Activated CD4-positive, CD25-positive, alpha-beta regulatory T cell treated with anti-CD3 and anti-CD28 coated beads, Interleukin-2, amount 50 U/mL, for 24 hours (primary cell): ENCODE data around the gene FRY.

Experiments
- ATAC-seq, 2 donors: fragments of 150-1000 bp; cut with Tn5 transposase; one replicate each; pipeline ENCODE4 v1.10.0; 2021; ENCODE audit warnings: mild to moderate bottlenecking in 1 of 2, moderate library complexity in 1 of 2

Gene FRY

DNA sequence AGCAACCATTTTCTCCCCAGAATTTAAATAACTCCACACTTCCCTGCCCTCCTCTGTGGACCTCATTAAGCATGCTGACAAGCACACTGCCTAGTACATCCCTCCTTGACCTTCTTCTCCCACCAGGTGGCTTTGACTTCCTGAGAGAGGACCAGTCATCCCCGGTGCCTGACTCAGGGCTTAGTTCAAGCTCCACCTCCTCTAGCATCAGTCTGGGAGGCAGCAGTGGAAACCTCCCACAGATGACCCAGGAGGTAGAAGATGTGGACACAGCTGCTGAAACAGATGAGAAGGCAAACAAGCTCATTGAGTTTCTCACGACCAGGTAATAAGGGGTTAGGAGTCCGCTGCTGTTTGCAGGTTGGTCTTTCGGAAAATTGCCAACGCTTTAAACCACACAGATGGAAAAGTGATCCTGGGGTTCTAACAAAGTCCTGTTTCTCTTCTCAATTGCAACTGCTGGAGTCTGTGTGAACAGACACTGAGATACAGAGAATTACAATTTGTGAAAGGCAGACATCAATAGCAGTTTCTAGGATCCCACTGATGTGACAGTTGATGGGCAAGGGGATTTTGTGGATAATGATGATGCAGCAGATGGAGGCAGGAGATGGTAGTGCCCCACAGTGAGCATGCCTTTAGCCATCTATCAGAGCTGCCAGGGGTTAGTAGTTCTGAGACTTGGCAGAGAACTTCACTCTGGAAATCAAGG is 196.9 kb downstream of the FRY start:
- no peak for ATAC-seq

DNA sequence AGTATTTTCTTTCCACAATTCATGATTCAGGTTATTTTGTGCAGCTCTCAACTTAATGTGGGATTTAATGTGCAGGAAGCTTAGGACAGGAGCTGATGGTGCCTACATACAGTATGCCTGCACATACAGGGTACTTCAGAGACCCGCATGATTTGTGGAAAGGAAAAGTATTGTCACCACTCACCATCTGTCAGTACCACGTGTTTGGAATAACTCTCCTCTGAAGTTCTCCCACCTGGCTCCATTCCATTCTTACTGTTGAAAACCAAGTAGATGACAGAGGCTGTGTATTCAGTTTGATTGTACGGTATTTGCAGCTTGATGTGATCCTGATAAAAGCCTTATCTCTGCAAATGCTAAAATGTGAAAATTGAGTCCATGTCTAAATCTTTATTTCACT is 197.9 kb downstream of the FRY start:
- no peak for ATAC-seq

DNA sequence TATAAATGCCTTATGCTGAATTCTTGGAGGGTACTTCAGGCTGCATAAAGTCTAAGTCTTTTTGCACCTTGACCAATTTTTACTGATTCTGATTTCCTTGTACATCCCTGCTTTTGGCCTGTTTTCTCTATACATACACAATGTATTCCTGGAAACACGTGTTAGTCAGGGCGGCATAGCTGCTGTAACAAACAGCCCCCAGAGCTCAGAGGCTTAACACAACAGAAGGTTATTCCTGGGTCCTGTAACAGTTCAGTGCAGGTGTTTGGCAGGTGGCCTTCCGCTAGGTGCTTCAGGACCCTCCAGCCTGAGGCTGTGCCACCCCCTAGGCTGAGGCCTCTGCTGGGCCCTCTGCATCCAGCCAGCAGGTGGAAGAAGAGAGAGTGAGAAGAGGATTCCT is 200.7 kb downstream of the FRY start:
- ATAC-seq: no peak

DNA sequence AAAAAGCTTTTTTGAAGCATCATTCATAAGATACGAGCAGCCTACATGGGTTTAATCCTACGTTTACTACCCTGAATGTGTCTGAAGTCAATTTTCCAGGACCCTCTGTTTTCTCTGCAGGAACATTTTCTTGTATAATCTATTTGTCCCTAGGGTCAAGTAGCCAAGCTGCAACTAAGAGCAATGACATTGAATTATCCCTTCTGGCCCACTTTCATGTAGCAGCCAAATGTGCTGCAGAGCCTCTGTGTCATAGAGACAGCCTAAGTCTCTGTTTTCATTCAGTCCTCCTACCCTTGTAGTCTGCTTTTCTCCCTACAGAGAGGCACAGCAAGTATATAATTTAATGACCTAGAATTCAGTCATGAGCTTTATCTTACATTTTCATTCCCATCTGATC is 201.5 kb downstream of the FRY start:
- ATAC-seq: no peak

DNA sequence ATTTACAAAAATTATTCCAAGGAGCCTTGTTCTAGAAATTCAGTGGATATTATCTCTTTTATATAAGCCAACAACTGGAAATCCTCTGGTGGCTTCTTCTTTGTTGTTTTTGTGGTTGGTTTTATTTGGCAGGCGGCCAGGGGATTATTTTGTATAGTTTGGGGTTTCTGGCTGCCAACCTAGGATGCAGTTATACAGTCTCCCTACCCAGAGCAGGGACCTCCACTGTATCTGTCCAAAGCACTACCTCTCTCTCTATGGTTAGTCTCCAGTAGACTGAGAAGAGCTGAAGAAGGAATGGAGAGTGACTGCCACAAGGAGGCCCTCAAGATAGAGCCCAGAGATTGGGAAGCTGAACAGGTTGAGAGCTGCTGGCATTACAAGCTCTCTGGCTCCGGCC is 203.3 kb downstream of the FRY start:
- ATAC-seq: no peak

DNA sequence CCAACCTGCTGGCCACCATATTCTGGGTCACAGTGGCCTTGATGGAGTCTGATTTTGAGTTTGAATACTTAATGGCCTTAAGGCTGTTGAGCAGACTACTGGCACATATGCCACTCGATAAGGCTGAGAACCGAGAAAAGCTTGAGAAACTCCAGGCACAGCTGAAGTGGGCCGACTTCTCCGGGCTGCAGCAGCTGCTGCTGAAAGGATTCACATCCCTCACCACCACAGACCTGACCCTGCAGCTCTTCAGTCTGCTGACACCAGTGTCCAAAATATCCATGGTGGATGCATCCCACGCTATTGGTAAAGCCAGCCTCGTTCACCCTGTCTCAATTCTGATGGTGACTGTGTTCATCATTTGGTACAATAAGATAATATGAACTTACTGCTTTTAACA is 206.1 kb downstream of the FRY start:
- no peak for ATAC-seq

DNA sequence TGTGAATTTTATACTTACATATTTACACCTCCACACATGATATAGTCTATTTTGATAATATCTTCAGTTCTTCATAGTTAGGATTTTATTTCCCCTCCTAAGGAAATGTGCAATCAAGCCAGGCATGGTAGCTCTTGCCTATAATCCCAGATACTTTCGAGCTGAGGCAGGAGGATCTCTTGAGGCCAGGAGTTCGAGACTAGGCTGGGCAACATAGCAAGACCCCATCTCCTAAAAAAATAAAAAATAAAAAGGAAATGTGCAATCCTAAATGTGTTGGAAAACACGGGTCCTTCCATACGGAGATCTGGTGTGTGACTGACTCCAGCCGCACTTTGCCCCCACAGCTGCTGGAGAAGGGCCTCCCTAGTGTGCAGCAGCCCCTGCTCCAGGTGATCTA is 212.1 kb downstream of the FRY start:
- no peak for ATAC-seq

DNA sequence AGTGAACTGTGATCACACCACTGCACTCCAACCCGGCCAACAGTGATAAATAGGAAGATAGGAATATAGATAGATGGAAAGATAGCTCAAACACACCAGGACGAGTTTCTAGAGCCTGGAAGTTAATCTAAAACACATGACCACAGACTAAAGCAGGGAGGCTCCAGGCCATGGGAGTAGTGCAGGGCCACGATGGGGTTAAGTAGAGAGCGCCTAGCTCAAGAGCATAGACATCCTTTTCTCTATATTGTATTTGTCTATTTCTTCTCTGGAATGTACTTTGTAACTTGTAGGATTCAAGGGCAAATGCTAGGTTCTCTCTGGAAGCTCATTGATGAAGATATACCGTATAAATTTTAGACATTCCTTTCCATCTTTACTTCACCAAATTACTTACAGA is 214.0 kb downstream of the FRY start:
- no peak for ATAC-seq

DNA sequence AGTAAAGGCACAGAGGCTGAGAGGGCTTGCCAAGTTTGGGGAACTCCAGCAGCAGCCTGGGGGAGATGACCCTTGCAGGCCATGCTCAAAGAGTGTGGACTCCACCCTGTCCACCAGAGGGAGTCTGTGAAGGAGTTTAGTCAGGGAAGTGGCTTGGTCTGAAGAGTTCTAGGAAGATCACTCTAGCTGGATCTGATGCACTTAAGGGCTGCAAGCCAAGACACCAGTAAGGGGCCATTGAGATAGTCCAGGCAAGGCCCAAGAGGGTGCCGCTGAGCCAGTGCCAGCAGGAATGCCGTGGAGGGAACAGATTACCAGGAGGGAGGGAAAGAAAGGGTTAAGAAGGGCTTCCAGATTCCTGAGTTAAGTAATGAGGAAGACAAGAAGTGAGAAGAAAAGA is 214.9 kb downstream of the FRY start:
- ATAC-seq: peak; percentile 58 to 67

DNA sequence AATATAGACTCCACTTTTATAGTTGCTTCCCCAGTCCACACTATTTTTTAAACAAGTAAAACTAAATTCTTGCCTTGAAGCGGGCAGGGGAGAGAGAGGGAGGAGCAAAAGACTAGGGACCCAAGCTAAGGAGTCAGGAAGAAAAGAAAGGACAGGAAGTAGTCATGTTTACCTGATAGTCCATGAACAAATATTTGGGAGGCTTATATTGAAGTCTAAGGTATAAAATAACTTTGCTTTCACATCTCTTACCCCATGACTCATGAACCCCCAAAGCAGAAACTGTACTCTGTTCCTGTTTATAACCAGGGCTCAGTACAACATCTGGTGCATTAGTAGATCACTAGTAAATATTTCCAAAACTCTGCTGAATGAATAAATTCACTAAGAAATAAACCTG is 216.3 kb downstream of the FRY start:
- no peak for ATAC-seq

DNA sequence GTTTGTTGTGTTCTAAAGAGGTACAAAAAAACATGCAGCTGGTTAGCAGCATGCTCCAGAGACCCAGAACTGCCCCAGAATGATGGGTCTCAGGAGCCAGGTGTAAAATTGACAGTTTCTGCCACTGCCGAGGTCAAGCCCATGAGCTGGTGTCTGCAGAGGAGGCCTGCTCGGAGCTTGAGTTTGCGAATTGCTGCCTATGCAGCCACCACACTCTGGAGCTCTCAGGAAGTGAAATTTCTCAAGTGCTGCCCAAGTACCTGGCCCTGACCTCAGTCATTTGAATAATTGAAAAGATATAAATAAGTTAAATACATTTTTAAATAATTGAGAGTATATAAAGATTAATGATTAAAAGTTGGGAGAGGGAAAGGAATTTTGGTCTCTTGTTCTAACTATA is 217.2 kb downstream of the FRY start:
- ATAC-seq: no peak

DNA sequence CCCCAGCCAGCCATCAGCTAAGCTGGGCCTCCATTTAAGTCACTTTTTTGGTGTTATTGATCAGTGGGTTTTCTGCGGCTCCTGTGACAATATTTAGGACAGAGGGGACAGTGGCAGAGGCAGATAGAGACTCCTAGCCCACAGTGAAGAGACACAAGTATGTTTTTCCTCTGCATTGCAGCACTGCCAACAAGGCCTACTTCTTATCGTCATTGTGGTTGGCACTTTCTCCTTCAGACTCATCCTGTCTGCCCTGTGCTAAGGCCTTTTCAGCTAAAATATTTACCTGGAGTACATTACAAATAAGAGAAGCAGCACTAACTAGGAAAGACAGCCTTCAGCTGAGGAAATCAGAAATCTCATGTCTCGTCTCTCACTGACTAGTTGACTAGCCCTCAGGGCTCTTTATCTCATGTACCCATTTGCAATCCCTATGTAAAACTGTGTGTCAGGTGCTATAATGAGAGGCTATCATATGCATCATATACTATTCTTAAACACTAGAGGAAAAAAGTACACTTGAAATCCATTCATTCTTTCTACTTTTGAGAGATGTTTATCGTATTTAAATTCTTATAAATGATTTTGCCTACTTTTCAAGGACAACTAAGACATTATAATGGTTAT is 221.4 kb downstream of the FRY start:
- ATAC-seq: no peak

DNA sequence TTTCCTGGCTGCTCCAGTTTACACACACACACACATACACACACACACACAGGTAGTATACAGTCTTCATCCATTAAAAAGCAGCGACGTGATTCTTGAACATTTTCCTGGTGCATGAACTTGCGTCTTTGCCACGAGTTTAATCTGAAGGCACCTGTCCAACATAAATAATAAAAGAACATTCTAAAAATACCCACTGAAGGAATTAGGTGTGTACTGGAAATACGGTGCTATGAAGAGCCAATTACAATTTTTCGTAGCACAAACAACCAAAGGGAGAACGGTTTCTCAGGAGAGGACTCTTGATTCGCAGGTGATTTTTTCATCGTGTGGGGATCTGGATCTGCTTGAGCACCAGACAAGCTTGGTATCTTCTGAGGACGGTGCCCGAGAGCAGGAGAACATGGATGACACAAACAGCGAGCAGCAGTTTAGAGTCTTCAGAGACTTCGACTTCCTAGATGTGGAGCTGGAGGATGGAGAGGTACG is 222.4 kb downstream of the FRY start:
- ATAC-seq: no peak

DNA sequence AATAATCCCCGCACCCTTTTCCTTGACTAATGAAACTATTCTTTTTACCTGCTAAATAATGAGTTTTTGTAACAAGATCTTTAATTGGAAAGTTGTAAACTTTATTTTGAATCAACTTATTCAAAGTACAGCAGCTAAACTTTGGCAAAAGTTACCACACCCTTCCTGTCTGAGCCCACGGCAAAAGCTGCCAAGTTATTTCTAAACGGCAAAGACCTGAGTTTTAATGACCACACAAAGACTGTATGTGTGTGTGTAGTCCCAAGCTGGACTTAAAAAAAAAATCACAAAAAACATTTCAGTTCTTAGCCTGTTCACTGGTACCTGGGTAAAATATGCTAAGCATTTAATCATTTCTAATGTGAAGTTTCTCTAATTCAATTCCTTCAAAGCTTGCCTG is 222.8 kb downstream of the FRY start:
- no peak for ATAC-seq

DNA sequence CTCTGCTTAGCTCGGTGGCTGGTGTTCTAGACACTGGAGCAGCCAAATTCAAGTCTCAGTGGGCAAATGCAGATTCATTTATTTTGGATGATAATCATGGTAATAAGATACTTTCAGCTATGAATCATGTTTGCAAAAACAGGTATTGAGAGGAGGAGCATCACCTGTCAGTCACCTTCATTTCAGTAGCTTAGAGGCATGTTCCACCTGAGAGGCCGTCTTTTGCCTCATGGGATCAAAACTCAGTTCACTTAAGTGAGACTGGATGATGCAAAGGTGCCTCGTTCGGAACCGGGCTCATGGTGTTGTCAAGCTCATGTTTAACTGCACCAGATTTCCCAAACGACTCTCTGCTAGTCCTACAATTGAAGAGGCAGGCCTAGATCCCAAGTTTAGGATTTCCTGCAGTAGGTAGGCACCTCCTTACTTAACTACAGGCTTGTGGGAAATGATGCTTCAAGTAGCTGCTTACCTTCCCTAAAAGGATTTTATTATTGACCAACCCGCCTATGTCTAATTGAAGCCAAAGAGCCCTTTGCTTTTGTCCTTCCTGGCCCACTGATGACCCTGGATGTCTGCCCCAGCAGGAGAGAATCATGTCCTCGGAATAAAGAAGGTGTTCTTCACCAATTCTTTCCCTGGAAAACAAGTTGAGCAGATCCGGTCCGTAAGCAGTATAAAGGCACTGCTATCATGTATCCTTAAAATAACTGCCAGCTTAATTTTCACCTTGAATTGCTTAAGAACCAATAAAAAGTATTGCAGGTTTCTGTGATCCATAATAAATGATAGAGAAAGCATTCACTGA is 223.5 kb downstream of the FRY start:
- ATAC-seq: no peak

DNA sequence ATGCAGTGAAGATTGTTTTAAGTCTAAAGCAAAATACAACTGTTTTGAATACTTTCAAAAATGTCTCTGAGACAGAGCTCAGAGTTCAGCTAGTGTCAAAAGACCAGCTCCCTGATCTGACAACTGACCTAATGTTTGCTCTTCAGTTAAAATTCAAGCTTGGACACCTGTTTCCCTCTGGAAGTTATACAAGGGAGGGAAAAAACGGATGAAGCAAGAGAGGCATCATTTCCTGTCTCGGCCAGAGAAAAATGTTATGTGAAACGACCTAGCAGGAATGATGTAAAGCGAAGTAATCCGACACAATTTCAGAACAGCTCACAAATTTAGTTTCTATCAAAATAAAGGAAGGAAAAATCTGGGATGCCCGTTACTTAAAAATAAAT is 224.1 kb downstream of the FRY start:
- ATAC-seq: no peak

DNA sequence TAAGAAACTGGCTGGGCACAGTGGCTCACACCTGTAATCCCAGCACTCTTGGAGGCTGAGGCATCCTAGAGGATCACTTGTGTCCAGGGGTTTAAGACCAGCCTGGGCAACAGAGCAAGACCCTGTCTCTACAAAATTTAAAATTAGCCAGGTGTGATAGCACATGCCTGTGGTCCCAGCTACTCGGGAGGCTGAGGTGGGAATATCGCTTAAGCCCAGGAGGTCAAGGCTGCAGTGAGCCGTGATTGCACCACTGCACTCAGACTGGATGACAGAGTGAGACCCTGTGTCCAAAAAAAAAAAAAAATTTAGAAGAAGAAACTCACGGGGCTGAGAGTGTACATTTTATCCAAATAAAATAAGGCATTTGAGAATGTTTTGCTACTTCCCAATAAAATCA is 224.7 kb downstream of the FRY start:
- no peak for ATAC-seq

DNA sequence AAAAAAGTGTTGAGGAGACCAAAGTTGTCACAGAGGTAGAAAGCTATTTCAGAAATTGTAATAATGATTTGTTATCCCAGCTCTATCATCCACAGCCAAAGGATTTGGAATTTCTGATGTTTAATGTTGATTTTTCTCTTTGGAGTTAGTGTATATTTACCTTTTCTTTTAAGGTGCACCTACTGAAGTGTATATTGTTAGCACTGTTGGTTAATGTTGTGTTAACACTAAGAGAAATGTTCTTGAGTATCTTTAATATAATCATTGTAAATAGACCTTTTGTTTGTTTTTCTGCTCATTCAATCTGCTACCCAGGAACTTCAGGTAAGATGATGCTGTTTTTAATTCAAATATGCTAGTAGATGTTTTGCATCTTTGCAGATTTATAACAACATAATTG is 226.1 kb downstream of the FRY start:
- no peak for ATAC-seq

DNA sequence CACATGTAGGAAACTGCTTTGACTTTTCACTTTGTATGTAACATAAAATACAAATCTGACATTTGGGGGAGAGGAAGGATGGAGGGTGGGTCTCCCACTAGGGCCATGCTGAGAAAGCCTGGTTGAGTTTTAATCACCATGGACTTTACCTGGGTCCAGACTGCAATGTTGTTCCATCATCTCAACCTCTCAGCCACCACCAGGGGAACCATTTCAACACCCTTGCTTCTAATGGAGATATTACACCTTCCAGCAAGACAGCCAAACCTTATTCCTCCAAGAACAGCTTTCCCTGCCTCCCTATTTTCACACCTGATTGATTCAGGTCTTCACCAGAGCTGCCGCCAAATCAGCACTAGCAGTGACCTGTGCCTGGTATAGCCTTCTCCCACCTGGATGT is 227.5 kb downstream of the FRY start:
- ATAC-seq: no peak

DNA sequence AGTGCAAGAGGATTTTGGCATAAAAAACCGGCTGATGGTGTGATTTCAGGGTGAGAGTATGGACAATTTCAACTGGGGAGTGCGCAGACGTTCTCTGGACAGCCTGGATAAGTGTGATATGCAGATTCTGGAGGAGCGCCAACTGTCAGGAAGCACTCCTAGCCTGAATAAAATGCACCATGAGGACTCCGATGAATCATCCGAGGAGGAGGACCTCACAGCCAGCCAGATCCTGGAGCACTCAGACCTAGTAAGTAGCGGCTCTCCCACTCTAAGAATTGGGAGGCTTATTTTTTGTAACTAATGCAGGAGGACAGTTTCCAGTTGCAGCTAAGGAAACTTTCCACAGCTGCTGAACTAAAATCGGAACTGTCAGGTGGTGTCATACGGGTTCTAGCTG is 230.0 kb downstream of the FRY start:
- ATAC-seq: no peak

DNA sequence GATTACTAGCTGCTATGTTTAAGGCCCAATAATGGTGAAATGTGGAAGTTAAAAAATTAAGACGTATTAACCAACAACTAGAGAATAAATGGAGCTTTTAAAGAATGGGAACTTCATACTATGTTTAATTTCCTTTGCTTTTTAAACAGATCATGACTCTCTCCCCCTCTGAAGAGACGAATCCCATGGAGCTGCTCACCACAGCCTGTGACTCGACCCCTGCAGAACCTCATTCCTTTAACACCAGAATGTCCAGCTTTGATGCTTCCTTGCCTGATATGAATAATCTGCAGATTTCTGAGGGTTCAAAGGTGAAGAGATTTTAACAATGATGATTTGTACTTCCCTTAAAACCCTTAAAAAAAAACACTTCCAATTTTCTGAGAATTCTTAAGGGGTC is 230.6 kb downstream of the FRY start:
- ATAC-seq: no peak

DNA sequence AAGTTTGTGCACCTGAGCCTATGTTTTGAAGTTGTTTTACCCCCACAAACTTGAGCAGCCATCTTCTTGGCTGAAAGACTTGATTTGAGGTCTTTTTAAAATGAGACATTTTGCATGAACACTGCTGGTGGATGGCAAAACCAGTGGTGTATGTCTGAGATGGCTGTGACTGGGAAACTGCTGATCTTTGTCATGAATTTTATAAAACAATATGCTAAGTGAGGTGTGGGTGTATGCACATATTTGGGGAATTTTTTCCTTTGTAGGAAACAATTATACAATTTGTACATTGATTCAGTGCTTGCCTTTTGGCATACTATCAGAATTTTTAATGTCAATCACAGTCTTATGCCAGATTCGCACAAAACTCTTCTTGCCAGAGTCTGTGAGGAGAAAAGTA is 231.0 kb downstream of the FRY start:
- no peak for ATAC-seq

DNA sequence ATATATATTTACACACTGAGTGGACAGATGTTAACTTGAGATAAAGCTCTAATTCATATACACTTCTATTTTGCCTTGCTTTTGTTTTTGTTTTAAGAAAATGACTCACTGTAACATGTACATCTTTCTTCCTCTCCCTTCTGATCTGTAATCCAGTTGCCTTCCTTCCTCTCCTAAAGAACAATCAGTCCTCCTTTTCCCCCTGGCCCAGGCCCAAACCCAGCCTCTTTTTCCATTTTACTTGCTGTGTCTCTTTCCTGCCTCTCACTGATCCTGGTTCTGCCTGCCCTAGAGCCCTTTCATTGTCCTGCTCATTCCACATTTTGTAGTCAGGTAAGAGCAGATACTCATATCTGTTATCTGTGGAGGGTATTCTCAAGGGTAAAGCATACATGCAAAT is 232.8 kb downstream of the FRY start:
- no peak for ATAC-seq

DNA sequence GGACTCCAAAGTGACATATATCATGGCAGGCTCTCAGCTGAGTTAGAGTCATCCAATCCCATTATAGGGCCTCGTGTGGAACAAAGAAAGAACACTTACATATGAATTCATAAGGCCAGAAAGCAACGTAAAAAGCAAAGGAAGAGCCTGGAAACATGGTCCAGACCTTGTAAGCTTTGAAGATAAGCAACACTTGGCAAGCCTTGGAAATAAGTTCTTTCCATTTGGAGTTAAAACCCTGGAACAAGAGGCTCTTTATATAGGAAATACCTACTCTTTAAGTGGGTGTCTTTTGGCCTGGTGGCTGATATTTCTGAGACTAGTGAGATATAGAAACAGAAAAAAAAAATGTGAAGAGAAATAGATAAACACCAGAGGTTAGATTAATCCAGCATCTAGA is 234.2 kb downstream of the FRY start:
- ATAC-seq: no peak
